HG03064 (cell line): ENCODE measurements around the gene ALS2.

Experiments used
- ATAC-seq: cut with Tn5 transposase; IDR thresholded peaks from one replicate; pipeline ENCODE4 v1.9.1; 2021; ENCODE audit warnings: low read depth; ENCODE audit not compliant: unreplicated experiment

Gene ALS2

DNA sequence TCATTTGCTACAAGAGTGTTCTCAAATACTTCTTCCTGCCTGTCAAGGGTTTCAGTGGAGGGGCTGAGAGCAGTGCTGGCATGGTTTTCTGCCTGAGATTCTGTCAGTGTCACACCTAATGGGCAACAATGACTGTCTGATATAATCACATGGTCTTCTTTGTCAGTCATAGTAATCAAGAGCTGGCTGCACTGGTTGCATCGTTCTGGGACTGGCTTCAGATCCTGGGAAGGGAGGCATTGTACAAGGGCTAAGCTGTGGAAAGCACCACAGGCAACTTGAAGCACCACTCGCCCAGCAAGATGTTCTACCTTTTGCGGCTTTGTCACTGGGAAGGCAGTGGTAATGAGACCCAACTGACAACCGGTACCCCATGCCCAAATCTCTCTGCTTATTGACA is 19.6 kb downstream of the ALS2 start:
- no peak for ATAC-seq

DNA sequence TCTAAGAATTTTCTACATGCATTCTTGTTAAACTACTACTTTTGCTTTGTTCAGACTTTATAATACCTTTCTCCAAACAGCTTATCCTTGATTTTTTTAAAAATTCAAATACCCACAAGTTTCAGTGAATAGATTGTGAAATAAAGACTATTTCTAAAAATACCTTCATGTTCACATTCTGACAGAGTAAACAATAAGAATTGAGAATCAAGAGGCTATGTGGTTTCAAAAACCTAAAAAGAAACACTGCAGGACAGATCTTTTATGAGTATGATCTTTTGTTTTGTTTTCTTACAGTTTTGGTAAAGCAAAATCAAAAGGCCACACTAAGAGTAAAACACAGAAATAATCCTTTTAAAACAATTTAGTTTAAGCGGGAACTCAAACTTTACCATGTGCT is 21.2 kb downstream of the ALS2 start:
- ATAC-seq = no peak

DNA sequence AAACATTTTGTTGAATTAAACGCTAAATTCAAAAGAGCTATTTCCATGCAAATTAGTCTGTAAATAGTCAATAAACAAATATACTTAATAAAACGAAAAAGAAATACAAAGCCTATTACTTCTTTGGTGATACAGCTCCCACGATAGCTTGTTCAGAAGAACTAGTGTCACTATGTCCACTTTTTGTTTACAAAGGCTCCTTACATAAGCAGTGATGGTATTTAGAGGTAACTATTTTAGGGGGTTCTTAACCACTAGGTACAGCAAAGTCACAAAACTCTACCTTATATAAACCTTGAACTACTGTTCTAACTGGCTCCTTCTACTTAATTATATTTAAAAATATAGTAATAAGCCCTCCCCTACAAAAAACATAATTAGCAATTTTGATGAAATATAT is 21.9 kb downstream of the ALS2 start:
- no peak for ATAC-seq

DNA sequence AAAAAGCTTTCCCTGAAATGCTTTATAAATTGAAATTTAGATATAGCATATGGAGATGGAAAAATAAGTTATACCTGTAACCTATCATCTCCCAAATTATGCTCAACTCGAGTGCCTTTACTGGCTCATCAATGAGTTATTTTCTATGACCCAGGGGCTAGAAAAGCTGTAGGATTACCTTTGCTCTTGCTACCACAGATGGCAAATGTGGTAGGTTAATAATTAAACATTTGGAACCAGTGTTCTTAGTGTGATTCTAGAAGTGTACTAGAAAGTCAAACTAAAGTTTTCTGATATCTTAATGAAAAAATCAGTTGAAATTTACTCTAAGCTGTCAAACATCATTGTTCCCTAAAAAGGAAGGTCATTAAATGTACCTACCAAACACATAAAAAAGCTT is 22.5 kb downstream of the ALS2 start:
- no peak for ATAC-seq

DNA sequence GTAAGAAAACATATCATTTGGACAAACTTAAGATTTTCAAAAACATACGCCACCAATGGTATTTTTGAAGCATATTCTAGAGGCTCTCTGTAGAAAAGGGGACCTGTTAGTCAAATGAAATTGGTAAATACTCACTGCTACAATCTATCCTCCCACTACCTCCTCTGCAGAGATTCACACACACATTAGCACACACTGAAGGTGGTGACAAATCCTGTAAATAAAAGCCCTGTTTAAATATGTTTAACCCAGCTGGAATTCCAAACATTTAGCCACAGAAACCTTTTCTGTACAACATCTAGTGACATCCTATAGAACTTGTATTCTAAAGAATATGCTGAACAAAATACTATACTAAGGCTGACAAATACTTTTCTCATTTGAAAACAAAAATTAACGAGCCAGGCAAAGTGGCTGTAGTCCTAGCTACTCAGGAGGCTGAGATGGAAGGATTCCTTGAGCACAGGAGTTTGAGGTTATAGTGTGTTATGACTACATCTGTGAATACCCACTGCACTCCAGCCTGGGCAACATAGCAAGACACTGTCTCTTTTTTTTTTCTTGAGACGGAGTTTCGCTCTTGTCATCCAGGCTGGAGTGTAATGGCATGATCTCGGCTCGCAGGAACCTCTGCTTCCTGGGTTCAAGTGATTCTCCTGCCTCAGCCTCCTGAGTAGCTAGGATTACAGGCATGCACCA is 25.9 kb downstream of the ALS2 start:
- no peak for ATAC-seq

DNA sequence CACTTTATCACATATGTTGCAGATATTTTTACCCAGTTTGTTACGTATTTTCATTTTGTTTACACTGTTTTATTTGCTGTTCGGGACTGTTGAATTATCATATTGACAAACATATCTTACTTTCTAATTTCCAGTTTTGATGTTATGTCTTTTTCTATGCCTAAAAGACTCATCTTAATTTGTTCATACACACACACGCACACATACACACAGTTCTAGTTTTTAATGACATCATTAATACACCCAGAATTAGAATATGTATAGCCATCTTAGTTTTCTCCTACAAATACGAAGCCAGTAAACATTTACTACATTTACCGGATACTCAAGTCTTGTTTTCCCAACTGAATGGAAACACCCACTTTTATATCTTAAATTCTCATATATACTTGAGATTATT is 29.2 kb downstream of the ALS2 start:
- no peak for ATAC-seq

DNA sequence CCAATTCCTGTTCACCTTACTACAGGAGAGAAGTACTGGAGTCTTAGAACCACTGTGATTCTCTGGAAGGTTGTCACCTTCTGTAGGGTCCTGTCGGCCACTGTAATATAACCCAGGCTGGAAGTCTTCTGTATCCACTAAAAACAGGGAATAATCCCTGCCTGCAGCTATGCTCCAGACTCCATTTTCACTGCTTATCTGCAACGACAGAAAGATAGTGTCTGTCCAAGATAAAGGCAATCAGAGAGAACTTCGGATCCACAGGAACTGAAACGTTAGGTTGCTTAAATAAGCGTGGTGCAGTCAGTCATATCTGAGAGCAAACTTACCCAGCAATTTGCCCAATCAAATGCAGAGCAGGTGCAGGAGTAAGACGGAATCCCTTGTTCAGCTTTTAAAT is 34.2 kb downstream of the ALS2 start:
- ATAC-seq = no peak

DNA sequence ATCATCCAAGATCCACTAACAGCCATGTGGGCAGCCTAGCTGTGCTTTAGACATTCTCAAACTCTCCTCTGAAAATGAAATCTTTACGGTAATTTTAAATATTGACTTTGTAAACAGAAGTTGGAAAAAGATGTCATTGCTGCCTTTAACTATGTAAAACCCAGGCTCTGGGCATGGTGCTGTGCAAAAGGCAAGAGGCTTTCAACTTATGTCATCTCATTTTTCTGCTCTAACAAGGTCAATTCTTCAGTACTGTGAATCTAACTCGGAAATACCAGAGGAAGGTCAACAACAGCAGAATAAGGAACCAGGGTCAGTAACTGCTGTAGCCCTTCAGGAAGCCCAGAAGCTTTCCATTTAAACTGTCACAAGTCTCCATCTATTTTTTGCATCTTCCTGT is 45.2 kb downstream of the ALS2 start:
- no peak for ATAC-seq

DNA sequence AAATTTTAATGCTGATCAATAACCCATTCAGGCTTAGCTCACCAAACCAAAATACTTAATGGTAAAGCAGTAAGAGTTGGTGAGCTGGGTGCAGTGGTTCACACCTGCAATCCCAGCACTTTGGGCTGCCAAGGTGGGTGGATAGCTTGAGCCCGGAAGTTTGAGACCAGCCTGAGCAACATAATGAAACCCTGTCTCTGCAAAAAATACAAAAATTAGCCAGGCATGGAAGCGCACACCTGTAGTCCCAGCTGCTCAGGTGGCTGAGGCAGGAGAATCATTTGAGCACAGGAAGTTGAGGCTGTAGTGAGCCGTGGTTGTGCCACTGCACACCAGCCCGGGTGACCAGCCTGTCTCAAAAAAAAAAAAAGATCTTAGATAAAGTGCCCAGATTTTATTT is 46.6 kb downstream of the ALS2 start:
- no peak for ATAC-seq

DNA sequence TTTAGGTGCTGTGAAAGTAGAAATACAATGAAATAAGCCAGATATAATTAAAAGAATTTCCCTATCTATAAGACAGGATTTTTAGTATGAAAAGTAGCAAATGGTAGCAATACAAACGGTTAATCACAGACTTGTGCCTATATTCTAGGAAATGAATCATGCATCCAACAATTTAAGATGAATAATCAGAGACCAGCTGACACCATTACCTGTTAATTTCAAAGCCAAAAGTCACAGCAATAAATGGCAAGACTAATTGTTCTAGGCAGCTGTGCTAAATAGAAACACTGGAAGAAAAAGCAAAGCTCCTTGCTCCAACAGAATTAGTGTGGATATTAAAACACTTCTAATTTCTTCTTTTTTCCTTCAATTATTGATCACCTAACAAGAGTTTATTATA is 47.2 kb downstream of the ALS2 start:
- ATAC-seq = no peak

DNA sequence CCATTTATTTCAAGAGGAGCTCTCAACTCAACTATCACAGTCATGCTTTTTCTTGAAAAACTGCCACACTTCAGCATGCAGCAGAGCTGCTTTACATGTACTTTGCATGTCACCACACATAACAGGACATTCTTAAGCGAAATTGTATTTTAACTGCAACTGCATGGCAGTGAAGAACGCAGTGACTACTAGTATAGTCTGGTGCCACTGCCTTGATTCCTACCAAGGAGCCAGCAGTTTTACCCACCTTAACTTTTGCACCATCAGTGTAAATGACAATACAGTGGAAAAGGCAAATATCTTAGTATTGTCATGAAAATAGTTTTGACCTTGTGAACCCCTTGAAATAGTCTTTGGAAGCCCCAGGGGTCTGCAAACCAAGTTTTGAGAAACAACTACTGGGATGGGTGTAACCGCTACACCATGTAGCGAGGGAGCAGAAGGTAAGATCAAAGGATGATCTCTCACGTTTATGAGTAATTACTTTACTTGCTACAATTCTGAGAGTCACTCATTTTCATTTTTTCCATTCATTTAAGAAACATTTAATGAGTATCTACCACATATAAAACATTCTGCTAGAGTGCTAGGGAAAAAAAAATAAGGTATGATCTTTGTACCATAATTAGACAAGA is 50.0 kb downstream of the ALS2 start:
- no peak for ATAC-seq

DNA sequence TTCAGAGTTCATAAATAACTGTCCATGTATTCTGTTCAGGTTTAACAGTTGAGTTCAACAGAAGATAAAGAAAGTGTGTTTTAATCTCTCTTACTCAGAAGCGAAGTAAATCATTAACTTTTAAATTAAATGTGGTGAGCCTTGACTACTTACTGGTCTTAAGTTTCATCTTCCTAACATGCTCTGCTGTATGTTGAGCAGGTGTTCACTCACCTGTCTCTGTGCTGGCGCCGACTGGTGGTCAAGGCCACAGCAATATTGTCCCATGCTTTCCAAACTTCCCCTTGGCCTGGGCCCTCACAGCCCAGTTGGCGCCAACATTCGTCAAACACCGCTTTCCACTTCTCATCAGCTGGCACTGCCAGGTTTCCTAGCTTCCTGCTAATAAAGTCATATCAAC is 65.3 kb downstream of the ALS2 start:
- ATAC-seq = no peak

DNA sequence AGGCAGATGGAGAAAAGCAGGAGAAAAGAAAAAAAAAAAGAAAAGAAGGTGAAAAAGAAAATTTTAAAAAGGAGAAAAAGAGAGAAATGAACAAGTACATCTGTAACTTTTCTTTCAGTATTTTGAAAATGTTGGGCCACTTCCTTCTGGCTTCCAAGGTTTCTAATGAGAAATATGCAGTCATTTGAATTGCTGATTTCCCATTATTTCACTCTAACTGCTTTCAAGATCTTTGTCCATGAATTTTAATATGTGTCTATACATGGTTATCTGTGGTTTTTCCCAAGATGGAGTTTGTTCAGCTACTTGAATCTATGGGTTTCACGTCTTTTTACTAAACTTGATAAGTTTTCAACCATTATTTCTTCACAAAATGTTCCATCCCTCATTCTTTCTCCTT is 68.0 kb downstream of the ALS2 start:
- no peak for ATAC-seq

DNA sequence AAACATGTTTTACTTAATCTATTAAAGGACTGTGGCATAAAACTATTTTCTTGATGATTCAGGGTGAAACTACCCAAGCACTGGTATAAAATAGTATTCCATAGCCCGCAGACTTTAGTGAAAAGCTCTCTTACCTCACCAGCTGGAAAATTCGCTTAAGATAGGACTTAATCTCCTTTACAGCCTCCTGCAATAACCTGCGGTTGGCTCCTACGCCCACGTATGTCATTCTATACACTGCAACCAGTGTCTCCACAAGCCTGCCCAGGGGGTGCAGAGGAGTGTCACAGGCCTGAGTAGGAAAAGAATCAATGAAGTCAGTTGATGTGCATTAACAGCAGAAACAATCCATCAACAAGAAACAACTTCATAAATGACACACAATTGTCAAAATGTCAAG is 71.0 kb downstream of the ALS2 start:
- no peak for ATAC-seq

DNA sequence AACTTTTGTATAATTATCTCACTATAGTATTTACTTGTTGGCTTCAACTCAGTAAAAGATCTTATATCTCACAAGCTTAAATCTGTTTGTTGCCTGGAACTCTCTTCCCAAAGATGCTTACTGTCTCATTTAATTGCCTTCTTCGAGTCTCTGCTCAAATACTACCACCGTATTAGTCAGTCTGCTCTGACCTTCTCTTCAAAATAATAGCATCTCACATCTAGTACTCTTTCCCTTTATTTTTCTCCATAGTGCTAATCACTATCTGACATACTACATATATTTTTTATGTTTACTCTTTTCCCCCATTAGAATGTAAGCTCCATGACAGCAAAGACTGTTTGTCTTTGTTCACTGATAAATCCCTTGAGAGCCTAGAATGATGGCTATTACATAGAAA is 71.7 kb downstream of the ALS2 start:
- ATAC-seq = no peak

DNA sequence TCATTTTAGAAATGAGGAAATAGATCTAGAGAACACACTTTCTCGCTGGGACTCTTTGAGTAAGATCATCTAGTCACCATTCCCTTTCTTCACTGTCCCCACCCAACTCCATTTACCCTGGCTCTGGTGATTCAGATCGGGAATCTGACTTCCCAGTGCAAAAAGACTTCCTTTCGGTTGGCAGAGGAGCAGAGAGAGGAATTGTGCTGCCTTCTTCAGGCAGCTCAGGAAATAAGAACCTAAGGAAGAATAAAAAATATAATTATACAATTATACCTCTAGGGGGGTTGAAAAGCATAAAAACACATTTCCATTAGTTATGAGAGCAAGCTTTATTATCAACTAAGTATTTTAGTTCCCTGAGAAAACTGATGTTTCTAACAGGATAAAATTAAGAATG is 73.0 kb downstream of the ALS2 start:
- no peak for ATAC-seq

DNA sequence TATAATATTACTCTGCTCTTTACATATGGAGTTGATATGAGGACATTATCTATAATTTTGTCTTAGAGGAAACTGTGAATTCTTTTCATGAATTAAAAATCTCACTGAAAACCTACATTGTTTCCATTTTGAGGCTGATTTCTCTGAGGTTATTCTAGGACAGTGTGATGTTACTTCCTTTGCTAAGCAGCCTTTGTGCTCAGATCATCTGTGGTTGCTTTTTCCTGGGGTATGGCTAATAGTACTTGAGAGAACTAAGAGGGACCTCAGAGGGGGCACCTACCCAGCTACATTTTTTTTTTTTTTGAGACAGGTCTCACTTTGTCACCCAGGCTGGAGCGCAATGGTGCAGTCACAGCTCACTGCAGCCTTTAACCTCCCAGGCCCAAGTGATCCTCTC is 73.6 kb downstream of the ALS2 start:
- ATAC-seq = no peak

DNA sequence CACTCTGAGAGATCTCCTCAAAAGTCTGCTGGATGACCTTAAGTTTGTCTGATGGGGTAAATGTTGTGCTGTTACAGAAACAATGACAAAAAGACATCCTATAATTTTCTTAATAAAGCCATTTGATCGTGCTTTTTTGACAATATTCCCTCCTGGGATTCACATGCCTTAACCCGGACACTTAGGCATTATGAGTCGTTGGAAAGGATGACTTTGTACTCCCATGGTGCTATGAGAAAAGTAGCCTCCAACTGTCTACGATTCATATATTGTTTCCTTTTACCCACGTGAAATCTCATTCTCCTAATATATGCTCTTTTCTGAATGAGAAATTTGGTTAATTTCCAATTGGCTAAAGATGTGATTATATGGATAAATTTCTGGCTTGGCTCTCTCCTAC is 76.2 kb downstream of the ALS2 start:
- no peak for ATAC-seq

DNA sequence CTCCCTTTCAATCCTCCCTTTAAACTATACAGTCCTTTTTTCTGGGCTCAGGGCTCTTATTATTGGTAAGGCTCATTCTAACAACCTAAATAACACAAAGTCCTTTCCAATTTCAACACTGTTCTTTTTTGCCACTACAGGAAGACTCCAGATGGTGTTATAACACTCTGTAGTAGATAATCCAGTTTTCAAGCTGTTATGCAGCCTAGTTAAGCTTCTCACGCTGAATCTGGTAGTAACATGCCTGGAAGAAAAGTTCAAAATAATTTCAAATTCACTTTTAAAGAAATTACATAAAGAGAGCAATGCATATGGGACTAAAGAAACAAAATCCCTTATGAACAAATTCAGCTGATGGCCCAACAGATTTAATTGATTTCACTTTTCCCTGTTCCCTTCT is 79.1 kb downstream of the ALS2 start:
- ATAC-seq = no peak

DNA sequence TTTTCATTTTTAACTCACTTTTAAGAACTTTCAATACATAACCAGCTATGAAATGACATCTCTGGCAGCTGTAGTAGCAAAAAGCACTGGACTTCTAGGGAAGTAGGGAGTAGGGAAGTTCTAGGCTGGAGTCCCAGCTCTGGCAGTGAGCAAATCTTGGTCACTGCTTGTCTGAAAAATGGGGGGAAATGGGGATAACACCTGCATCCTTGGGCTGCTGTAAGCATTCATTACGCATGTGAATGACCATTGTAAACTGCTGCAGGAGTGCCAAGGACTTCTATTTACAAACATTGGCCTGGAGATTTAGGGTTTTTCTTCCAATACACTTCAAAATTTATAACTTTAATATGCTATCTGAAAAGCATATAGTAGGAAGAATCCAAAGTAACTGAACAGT is 81.3 kb downstream of the ALS2 start:
- no peak for ATAC-seq

DNA sequence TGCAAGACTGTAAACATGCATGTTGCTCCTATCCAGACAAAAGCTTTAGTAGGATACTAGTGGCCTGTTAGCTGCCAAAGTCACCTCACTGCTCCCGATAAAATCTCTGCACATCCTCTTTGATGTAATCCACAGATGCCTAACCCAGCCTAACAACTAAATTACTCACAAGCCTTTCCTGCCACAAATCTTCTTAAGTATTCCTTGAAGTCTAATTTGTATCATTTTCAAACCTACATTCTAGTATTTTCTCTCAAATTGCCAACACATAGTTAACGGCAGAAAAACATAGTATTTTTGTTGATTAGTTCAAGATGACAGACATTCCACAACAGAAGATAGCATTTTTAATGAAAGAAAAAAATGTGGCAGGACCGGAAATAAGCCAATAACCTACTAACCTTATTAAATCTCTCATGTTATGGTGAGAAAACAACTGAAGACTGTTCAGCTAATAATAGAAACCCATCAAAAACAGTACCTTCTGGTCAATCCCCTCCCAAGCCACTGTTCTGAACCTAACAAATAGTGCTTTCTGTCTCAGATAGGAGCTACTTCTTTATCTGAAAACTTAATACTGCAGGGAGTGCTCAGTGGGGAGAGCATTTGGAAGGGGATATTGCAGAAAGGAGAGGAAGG is 82.0 kb downstream of the ALS2 start, which contains the start of gene MPP4:
Gene MPP4 (minus strand): TSS at position 57 of the 639 bp plus-strand sequence. CDS start 4,690 bp downstream, outside the sequence.
- no peak for ATAC-seq

DNA sequence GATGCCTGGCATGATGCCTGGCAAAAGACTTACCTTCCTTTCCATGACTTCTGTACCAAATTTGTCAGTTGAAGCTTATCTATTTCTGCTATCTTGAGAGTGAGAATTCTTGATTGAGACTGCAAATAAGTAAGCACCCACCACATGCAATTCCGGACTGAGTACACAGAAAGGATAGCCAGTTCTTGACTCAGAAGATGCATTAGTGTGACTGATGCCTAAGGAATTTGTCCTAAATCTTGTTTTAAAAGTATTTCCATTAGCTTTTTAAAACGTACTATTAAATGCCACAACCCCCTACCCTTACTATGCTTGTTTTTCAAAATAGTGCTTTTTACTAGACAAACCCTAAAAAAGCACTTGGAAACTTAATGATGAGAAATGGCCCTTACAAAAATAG is 82.8 kb downstream of the ALS2 start:
- ATAC-seq = no peak
